RKO (cell line): ENCODE results near the gene SLC46A2.
A peak's percentile ranks its signal among the peaks of the same experiment; 100 is the strongest.

Experiments
- DNase-seq: peaks from one replicate; pipeline ENCODE4 v3.0.0-alpha.2; 2016; ENCODE audit warnings: low spot score

The SLC46A2 gene

DNA sequence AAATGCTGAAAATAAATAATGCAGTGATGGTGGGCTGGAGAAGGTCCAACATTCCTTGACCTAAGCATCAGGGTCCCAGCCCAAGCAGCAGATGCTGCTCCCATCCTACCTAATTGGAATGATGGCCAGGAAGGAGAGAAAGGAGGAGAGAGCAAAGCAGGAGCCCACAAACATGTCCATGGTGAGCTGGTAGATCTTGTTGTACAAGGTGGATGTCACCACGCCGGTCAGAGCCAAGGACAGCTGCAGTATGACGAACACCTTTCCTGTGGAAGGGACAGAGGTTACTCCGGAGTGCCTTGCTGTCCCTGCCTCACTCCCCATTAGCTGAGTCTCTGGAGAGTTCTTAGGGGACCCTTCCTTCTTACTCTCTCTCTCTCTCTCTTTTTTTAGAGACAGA lies 4.3 kb downstream of the SLC46A2 start:
- DNase-seq = no peak

DNA sequence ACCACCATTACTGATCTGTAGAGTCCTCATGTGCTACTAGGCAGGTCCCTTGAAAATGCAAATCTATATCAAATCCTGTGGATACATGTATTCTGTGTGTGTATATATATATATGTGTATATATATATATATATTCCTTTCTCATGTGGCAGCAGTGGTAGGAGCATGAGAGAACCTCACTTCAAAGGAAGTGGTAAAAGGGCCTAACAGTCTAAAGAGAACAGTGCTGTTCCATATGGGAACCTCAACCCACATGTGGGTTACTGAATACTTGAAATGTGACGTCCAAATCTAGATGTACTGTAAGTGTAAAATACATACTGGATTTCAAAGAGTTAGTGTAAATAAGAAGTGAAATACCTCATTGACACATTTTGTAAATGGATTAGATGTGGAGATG lies 5.4 kb downstream of the SLC46A2 start:
- DNase-seq = no peak

DNA sequence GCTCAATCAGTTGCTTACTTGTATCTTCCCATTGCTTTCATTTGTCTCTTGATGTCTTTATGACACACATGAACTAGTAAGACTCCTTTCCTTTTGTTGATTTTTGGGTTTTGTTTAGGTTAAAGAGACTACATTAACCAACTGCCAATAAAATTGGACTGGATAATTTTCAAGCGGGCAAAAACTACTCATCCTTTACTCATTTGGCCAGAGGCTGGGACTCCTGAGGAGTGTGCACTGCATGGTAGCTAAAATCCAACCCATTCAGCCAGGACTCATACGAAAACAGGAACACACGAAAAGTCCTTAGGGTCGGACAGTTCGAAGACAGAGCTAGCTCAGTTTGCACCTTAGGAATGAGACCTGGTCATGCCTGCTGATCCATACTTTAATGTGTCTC lies 6.0 kb downstream of the SLC46A2 start:
- DNase-seq = no peak

DNA sequence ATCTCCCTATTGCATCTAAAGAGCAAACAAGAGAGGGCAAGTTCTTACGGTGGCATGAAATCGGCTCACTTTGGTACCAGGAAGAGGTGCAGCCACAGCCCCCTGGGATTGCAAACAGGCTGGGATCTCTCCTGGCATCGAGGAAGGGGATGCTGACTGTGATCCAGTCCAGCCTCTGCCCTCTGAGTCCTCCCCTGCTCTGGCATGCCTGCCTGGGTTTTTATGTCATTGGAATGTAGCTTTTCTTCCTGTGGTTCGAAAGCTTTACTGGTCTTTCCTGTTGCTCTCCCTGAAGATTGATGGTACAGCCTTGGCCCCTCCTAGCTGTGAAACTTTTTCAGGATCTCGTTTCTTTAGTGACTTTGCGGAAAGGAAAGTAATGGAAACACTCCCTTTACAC lies 6.6 kb downstream of the SLC46A2 start:
- no peak for DNase-seq

DNA sequence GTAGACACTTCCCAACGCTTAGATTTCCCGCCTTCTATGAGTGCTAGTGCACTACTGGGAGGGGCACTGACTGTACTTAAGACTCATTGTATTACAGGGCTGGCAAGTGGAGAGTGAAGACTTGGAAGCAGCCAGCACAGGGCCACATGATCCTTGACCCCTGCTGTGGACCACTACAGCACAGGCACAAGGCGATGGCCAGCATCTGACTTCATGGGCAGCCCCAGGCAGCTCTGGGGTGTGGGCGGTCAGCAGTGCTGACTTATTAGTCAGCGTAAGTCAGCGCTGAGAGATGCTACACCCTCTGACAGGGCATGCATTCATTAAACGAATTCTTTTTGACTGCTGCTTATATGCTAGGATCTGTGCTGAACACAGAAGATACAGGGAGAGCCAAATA lies 9.3 kb downstream of the SLC46A2 start:
- DNase-seq = peak; percentile 90

DNA sequence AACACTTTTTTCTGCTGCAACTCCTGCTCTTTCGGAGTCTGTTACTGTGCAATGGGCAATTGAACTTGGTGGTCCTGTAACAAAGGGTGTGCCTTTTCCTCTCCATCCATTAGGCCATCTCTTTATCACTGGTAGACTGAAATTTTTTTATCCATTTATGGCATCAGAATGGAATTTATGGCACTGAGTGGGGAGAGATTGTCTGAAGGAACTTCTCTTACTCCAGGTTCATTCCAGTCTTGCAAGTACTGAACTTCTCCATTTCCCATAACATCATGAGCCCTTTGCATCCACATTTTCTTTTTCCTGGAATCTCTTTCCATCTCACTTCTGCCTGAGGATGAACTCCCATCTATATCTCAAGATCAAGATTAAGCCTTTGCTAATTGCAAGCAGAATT lies 10.0 kb downstream of the SLC46A2 start:
- no peak for DNase-seq

DNA sequence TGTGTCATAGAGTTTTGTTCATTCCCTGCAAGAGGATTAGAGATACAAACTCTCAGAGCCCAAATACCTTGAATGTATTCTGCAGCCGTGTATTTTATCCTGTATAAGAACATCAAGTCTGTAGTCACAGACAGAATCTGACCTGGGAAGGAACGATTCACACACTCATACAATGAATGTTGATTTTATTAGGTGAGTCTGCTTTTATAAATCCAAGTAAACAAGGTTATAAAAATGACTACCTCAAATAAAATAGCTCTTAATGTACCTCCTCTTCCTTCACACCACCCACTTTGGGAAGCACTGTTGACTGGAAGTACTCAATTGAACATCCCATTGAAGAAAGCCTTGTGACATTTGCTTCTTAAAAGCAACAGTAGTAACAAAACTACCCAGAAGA lies 11.9 kb downstream of the SLC46A2 start:
- DNase-seq = no peak

DNA sequence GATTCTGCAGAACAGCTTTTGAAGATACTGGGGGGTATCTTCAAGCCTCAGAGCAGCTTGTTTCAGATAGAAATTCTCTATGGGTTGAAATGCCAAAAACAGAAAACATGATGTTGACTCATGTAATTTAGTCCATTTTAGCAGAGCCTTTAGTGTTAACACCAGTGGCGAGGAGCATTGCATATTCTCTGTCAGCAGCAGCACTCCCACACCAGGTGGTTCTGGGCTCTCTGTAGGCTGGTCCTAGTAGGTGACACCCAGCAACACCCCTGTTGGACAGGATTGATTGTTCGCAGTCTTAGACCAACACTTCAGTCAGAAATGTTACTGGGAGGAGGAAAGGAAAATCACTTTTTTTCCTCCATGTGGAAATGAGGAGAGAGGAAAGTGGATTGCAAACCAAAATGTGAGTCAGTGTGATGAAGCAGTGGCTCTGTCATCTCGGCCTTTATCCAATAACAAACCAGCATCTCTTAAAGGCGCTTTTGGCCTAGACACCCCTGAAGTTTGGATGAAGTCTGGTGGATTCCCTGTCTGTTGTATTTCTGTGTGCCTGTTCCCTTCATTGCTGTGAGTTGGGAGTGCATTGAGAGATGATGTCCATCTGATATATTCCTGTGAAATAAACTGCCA lies 16.8 kb downstream of the SLC46A2 start:
- DNase-seq = peak; percentile 56

DNA sequence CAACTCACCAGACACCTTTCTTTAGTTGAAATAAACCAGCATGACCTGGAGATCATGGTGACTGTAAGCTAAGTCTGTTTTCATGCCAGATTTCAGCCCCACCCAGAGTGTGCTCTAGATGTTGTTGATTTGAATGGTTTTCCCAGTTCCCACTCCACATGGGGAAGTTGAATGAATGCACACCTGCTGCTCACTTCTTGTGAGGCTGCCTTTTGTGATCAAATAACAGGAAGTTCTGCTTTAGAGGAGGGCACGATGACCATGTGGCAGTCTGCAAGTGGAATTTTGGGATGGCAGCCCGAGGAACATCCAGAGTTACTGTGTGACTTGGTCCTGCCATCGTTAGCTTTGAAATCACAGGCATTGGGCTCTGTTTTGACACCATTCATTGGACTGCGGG lies 18.7 kb downstream of the SLC46A2 start:
- no peak for DNase-seq

DNA sequence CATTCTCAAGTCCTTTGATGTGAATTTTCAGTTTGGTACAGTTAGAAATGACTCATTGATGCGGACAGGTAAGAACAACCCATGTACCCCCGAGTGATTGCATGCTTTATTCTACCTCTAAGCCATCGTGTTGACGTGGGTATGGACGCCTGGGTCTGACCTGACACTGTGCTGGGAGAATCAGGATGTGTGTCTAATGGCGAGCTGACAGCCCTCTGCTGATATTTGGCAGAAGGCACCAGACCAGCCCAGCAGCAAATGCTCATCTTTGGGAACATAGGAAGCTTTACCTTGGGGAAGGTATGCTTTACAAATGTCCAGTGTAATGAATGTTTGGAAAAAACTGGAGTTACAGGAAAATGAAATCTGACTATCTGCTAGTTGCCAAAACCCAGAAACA lies 20.1 kb downstream of the SLC46A2 start:
- DNase-seq = no peak

DNA sequence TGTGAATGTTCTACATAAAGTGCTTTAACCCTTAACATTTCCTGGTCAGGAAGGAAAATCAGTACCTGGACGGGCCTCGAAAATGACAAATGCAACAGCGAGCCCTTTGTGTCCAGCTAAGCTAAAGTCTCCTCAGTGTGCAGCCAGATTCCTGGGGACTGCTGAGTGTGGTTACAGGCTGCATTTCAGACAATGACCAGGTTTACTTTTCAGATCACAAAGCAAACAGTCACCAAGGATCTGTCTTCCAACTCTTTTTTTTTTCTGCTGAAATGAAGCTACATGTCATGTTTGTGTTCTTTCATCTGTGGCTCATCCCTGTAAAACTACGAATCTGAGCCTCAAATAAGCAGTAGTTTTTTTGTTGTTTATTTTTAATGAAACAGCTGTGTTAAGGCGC lies 20.8 kb downstream of the SLC46A2 start:
- DNase-seq = no peak

DNA sequence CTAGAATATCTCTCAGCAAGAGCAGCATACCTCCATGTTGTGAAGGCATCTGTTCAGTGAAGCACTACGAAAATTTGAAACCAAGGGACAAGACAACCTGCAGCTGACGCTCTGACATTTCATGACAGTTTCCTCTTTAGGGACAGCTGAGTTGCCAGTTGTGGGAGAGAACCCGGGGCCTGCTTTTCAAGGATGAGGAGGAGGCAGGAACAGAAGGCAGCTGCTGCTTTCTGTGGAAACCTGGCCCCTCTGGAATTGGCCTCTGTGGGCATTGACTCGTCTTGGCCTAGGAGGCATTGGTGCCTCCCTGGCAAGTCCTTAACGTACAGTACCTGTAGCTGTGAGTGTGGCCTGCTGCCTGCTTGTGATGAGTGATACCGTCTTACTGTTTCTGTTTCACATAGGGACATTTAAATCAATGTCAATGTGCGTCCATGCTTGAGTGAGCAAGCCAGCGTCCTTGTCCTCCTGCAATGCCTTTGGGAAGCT lies 21.6 kb downstream of the SLC46A2 start:
- DNase-seq = no peak

DNA sequence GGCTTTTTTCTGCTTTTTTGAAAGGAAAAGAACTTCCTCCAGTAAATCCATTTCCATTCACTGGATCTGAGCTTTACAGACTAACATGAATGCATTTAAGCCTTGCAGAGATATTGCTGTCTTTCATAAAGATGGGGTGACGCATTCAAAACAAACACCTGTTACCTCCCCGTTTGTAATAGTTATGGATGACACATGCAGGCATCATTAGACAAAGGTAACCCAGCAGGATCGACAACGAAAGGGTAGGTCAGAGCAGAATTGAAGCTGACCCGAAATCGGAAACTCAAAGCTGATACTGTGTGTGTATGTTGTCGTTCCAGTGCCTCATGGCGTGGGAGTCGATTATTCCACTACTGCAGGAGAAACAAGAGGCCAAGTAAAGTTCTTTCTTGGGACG lies 22.2 kb downstream of the SLC46A2 start:
- no peak for DNase-seq

DNA sequence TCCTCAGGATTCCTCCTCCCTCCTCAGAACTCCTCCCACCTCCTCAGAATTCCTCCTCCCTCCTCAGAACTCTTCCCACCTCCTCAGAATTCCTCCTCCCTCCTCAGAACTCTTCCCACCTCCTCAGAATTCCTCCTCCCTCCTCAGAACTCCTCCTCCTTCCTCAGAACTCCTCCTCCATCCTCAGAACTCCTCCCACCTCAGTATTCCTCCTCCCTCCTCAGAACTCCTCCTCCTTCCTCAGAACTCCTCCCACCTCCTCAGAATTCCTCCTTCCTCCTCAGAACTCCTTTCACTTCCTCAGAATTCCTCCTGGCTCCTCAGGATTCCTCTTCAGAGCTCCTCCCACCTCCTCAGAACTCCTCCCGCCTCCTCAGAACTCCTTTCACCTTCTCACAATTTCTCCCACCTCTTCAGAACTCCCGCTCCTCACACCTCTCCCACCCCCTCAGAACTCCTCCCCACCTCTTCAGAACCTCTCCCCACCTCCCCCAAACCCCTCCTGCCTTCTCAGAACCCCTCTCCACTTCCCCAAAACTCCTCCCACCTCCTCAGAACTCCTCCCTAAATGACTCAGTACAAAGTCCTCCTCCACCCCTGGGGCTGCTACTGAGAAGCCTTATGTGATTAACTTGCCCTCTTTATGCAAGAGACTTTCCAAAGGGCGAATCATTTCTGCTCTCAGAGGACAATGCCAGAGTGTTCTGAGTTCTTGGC lies 23.2 kb downstream of the SLC46A2 start:
- peak; percentile 58 for DNase-seq

DNA sequence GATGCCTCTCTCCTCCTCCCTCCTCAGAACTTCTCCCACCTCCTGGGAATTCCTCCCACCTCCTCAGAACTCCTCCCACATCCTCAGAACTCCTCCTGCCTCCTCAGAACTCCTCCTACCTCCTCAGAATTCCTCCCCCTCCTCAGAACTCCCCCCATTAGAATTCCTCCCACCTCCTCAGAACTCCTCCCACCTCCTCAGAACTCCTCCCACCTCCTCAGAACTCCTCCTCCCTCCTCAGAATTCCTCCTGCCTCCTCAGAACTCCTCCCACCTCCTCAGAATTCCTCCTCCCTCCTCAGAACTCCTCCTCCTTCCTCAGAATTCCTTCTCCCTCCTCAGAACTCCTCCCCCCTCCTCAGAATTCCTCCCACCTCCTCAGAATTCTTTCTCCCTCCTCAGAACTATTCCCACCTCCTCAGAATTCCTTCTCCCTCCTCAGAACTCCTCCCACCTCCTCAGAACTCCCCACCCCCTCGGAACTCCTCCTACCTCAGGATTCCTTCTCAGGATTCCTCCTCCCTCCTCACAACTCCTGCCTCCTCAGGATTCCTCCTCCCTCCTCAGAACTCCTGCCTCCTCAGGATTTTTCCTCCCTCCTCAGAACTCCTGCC lies 23.9 kb downstream of the SLC46A2 start:
- no peak for DNase-seq

DNA sequence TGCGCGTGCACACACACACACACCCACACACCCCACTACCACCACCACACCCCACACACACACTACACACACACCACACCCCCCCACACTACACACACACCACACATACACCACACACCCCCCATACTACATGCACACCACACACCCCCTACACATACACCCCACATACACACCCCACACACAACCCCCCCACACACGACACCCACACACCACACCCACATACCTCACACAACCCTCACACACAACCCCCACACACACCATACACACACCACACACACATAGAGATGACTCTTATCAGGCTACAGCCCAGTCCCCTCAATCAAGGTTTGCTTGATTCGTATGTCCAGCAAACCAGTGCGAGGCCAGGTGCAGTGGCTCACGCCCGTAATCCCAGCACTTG lies 25.7 kb downstream of the SLC46A2 start:
- no peak for DNase-seq

DNA sequence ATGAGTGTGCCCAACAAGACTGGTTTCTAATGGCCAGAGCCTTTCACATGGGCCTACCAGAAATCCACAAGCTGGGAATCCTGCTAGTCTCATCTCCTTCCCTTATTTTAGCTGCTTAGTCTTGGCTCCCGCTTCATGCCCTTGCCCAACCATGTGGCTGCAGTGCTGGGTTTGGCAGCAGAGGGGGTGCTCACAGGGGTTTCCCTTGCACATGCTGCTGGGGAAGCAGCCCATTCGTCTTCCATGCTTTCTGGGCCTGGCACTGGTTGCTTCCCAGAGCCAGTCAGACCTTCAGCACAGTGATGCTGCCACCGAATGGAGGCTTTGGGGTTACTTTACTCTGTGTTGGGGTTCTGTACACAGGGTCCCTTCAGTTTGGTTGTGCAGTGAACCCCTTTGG lies 26.3 kb downstream of the SLC46A2 start:
- DNase-seq = no peak

DNA sequence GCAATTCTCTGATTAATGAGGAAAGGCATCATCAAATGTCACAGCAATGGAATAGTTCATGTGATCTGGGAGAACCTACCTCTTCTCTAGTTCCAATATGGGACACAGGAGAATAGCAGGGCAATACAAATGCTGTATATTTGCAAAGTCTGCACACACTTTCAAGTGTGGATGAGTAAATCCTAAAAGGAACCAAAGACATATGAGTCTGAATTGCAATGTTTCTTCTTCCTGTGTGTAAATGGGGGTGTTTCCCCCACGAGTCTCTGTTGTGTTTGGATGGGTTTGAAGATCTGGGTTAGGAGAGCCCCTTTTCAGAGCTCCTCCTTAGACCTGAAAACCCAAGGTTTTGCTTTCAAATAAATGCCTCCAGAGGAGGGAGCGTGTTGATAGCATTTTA lies 26.9 kb downstream of the SLC46A2 start:
- no peak for DNase-seq

DNA sequence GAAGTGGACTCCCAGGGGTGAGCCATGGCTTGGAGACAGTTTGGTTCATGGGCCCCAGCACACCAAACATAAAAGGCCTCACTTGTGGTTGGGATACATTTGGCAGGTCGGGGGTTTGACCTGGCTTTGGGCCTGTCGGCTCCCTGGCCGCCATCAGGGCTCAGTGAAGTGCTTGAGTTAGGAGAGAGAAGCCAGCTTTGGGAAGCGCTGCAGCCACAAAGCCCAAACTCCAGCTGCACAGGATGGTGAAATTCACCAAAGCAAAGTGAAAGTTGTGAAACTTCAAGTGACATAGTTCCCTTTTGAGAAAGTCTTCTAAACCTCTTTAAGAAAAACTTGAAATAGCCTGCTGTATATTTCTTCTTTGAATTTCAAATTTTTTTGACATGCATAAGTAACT lies 27.5 kb downstream of the SLC46A2 start:
- no peak for DNase-seq

DNA sequence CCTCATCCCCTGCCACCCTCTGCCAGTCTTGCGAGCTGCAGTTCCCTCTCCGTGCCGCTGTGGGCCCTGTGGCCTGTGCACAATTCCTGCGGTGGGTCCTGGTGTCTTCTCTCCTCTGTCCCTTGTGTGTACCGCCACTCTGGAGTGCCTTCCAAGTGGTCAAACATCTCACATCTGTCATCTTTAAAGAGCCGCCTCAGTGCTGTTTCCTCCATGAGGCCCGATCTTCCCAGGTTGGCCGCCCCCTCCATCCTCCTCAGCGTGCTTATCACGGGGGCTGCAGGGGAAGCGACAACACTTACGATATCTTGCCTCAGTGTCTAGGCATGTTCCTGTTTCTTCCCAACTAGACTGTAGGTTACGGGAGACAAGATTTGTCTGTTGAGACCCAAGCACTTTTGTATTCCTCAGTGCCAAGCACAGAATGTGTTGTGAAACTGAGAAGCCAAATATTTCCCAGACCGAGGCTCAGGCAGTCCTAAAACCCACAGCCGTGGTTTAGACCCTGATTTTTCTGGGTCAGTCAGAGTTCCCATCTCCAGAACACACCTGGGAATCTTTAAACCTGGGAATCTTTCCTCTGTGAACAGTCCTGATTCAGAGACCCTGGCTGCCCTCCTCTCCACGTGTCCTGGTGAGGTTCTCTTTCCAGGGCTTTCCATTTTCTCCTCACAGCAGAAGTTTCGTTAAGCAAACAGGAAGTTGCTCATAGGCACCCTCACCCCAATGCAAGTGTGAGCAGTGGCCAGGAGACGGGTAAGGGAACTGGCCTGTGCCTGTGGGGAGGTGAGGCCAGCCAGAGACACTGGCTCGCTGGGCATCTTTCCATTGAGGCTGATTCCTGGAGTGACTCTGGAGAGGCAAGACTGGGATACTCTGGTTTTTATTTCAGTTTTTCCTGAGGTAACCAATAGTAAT lies 28.8 kb downstream of the SLC46A2 start:
- no peak for DNase-seq

DNA sequence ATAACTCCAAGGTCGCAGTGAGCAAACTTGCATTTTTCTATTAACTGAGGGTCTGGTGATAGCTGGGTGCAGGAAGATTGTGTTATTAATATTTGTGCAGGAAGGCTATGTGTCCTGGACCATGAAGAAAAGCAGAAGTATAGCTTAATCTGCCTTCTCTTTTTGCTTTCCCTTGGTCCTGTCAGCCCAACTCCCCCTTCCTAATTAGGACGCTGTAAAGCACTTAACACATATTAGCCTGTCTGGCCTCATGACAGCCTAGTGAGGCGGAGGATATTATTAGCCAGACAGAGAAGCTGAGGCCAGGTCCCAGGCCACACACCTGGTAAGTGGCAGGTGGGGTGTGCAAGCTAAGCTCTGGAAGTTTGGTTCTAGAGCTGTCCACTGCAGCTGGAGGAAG lies 29.5 kb downstream of the SLC46A2 start:
- DNase-seq = no peak

DNA sequence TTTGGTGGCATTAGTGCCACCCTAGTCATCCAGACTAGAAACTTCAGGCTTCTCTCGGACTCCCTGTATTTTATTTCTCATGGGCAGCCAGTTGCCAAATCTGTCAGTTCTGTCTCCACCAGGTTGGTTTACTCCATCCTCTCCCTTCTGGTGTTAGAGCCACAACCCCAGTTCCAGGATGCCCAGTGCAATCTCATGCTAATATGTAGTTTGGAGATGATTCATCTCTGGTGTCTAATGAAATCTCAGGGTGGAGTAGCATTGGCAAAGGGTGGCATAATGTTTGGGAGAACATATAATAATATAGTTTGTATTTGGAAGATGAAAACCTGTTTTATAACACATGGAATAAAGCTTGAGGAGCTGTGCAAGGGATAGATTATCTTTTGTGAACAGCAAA lies 30.2 kb downstream of the SLC46A2 start:
- DNase-seq = no peak
